Endothelial cell of umbilical vein (primary cell): ENCODE data around the gene LRP1. TPM values are rescaled to one million over a fixed set of nuclear protein-coding genes. Genes with fewer than 3 reads are reported as not detected.

Source experiments
- BruUV-seq: library from RNA; stranded (reverse); fragments of 400-500 nt; replicated peaks from 2 replicates; lab custom pipeline; 2021; lab: Mats Ljungman, UMichigan
- CTCF ChIA-PET: fragments of 300-600, 350-600 bp; sonication (Branson Sonifier 250); formaldehyde crosslinking; loops from one replicate; lab custom pipeline; 2021; ENCODE audit warnings: antibody characterized with exemption, inconsistent platforms; lab: Charles Lee
- POLR2A ChIA-PET: fragments of 300-600, 350-600 bp; sonication (Branson Sonifier 250); formaldehyde crosslinking; loops from one replicate; lab custom pipeline; 2021; ENCODE audit warnings: antibody characterized with exemption, inconsistent platforms; lab: Charles Lee
- DNase-seq: peaks from one replicate; pipeline ENCODE4 v3.0.0-alpha.2; 2011; ENCODE audit warnings: low read depth, low spot score
- FAIRE-seq: peaks from 2 replicates; lab custom pipeline; 2011; peaks lifted over from hg19 to GRCh38; lab: Jason Lieb, UNC
- H2AFZ ChIP-seq: 2 replicates; pipeline ENCODE4 v1.6.0; 2012; ENCODE audit warnings: low read depth, low read length, control low read depth, inconsistent platforms
- H3K27ac ChIP-seq: 2 replicates; pipeline ENCODE4 v1.5.1; 2011; ENCODE audit warnings: low read depth, mild to moderate bottlenecking, control low read depth, low read length, moderate library complexity; ENCODE audit not compliant: insufficient read depth
- H3K27me3 ChIP-seq, 2 experiments: 2 replicates each; pipeline versions ENCODE4 v1.6.0 to v1.6.1; 2011; ENCODE audit warnings: low read length in 2 of 2, mixed read lengths in 1 of 2; ENCODE audit not compliant: control insufficient read depth in 2 of 2, insufficient read depth in 2 of 2
- H3K36me3 ChIP-seq, 2 experiments: 2 replicates in 1 of 2; 3 replicates in 1 of 2; pipeline ENCODE4 v1.5.1; 2011; ENCODE audit warnings: low read length in 2 of 2, mild to moderate bottlenecking in 1 of 2, moderate library complexity in 1 of 2; ENCODE audit not compliant: control insufficient read depth in 2 of 2, insufficient read depth in 2 of 2; ENCODE audit errors: extremely low read depth in 1 of 2
- H3K4me1 ChIP-seq: 3 replicates; pipeline ENCODE4 v1.5.1; 2011; ENCODE audit warnings: mild to moderate bottlenecking, low read length; ENCODE audit not compliant: control insufficient read depth, insufficient read depth; ENCODE audit errors: extremely low read depth
- H3K4me2 ChIP-seq: 2 replicates; pipeline ENCODE4 v1.6.1; 2011; ENCODE audit warnings: low read length, control low read depth, mixed read lengths; ENCODE audit not compliant: insufficient read depth
- H3K4me3 ChIP-seq, 3 experiments: fragments of 200-600 bp in 1 of 3; sonication (generic), shearing (Covaris generic) in 1 of 3; replicated peaks in 1 of 3; 2 replicates each; pipeline ENCODE4 v1.5.1; 2011 to 2016; ENCODE audit warnings: control low read depth in 3 of 3, low read length in 3 of 3, mild to moderate bottlenecking in 2 of 3, inconsistent platforms in 1 of 3, low read depth in 1 of 3, moderate library complexity in 1 of 3; ENCODE audit not compliant: insufficient read depth in 1 of 3
- H3K79me2 ChIP-seq: 2 replicates; pipeline ENCODE4 v1.6.0; 2012; ENCODE audit warnings: low read length, inconsistent platforms; ENCODE audit not compliant: control insufficient read depth, insufficient read depth
- H3K9ac ChIP-seq: replicated peaks from 2 replicates; pipeline ENCODE3; 2011; ENCODE audit warnings: low read length, control low read depth; ENCODE audit not compliant: insufficient read depth; ENCODE audit errors: extremely low read depth
- H3K9me1 ChIP-seq: replicated peaks from 3 replicates; pipeline ENCODE4 v1.6.0; 2011; ENCODE audit warnings: mild to moderate bottlenecking, low read length; ENCODE audit not compliant: control insufficient read depth, insufficient read depth; ENCODE audit errors: extremely low read depth
- H3K9me3 ChIP-seq: replicated peaks from 2 replicates; pipeline ENCODE4 v1.5.1; 2012; ENCODE audit warnings: low read length, inconsistent platforms; ENCODE audit not compliant: control insufficient read depth, insufficient read depth
- H4K20me1 ChIP-seq: replicated peaks from 2 replicates; pipeline ENCODE3; 2011; ENCODE audit warnings: mild to moderate bottlenecking, low read length; ENCODE audit not compliant: control insufficient read depth, insufficient read depth; ENCODE audit errors: extremely low read depth
- EZH2 ChIP-seq: IDR thresholded peaks from 2 replicates; pipeline ENCODE4 v1.6.1; 2012; ENCODE audit warnings: borderline replicate concordance, low read depth, mild to moderate bottlenecking, moderate library complexity, low read length, inconsistent platforms; ENCODE audit not compliant: severe bottlenecking
- FOS ChIP-seq: IDR thresholded peaks from 2 replicates; pipeline ENCODE4 v1.6.1; 2011; ENCODE audit warnings: mild to moderate bottlenecking, low read length, moderate library complexity, borderline replicate concordance; ENCODE audit not compliant: insufficient read depth
- GATA2 ChIP-seq: IDR thresholded peaks from 2 replicates; pipeline ENCODE4 v1.7.0; 2011; ENCODE audit warnings: low read depth, mild to moderate bottlenecking, moderate library complexity, mixed read lengths, low read length; ENCODE audit not compliant: insufficient read length, insufficient read depth
- JUN ChIP-seq: IDR thresholded peaks from 2 replicates; pipeline ENCODE4 v1.6.1; 2011; ENCODE audit warnings: borderline replicate concordance, low read depth; ENCODE audit not compliant: insufficient read length, insufficient read depth
- MYC ChIP-seq: IDR thresholded peaks from one replicate; pipeline ENCODE4 v1.6.1; 2011; ENCODE audit warnings: mild to moderate bottlenecking, low read depth, low read length
- POLR2A ChIP-seq: IDR thresholded peaks from 2 replicates; pipeline ENCODE4 v1.6.1; 2012; ENCODE audit warnings: low read depth, mild to moderate bottlenecking, control low read depth, low read length
- POLR2AphosphoS5 ChIP-seq: IDR thresholded peaks from 2 replicates; pipeline ENCODE4 v1.6.1; 2012; ENCODE audit warnings: low read depth, mild to moderate bottlenecking, control low read depth, low read length, moderate library complexity; ENCODE audit not compliant: insufficient read depth
- dilution Hi-C: fragments of 300-500 bp; cut with MboI; formaldehyde crosslinking; loops from one replicate; pipeline ENCODE4 v1.15.0; 2019; ENCODE audit warnings: low sequenced_read_pairs; ENCODE audit not compliant: extremely low pct_ligation_motif_present
- intact Hi-C: fragments of 100-400 bp; cut with micrococcal nuclease; formaldehyde crosslinking; loops from one replicate; pipeline ENCODE4 v1.10.0; 2022
- polyA plus RNA-seq, 4 experiments: library from polyadenylated mRNA; depleted of rRNA in 3 of 4; stranded (reverse) in 3 of 4; unstranded in 1 of 4; fragments of >200 nt; gene quantifications; 2 replicates each; pipeline versions ENCODE4 v1.2.1 to v1.2.3, GENCODE V29; 2011 to 2012; ENCODE audit warnings: missing spikeins in 1 of 4
- total RNA-seq: library from RNA; stranded (reverse); gene quantifications from 2 replicates; pipeline ENCODE4 v1.2.3, GENCODE V29; 2021
- TF ChIP-seq, protein P1 (sequence below), 2 donors: IDR thresholded peaks; 1 replicate in 1 of 2; 2 replicates in 1 of 2; pipeline ENCODE4 v1.5.1; 2011; ENCODE audit warnings: low read length in 2 of 2, mild to moderate bottlenecking in 2 of 2, moderate library complexity in 2 of 2, control low read depth in 1 of 2, inconsistent platforms in 1 of 2, low read depth in 1 of 2; ENCODE audit not compliant: insufficient read depth in 1 of 2; ENCODE audit errors: extremely low read depth in 1 of 2
- TF ChIP-seq, protein P2 (sequence below): IDR thresholded peaks from 2 replicates; pipeline ENCODE4 v1.6.1; 2011; ENCODE audit not compliant: insufficient read depth, insufficient read length

Gene LRP1
- total and polyA plus RNA-seq, 2 donors (not counting 3 experiments of a cell fraction or from before 2014, with no cell fraction given): 1.6 to 4.6 TPM

DNA sequence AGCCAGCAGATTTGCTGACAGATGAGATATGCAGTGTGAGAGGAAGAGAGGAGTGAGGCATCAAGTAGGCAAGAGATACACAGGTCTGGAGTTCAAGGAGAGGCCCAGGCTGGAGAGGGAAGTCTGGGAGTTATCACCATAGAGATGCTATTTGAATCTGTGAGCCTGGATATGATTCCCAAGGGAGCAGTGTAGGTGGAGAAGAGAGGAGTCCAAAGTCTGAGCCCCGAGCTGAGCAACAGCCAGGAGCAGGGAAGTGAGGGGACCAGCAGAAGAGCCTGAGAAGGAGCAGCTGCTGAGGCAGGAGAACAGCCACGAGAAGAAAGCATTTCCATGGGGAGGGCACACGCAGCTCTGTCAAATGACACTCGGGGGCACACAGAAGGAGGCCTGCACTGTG lies 68.2 kb downstream of the LRP1 start:
- H3K27ac ChIP-seq: no peak overlapping the region
- no peaks in the 10 kb centered on the region for H4K20me1 ChIP-seq
- no peak for DNase-seq
- H3K9me3 ChIP-seq: no peaks in the 10 kb centered on the region
- H3K79me2 ChIP-seq: no peaks in the 10 kb centered on the region
- intact Hi-C loops (no loop called here), dilution Hi-C loops (no loop called here)
- H3K36me3 ChIP-seq: no peaks in the 10 kb centered on the region
- no peak overlapping the region for H3K9ac ChIP-seq
- no peaks in the 10 kb centered on the region for H3K4me1 ChIP-seq
- no peaks in the 10 kb centered on the region for H3K27me3 ChIP-seq
- ChIA-PET CTCF (interaction anchor here (1.0 to 1.9 kb wide), 3 partner anchors 11 to 46 kb away, joined by 3 to 5 read pairs (median 4); no protein-coding TSS in a partner anchor), POLR2A (no interaction called here)
- no TSS peak for BruUV-seq
- no peaks in the 10 kb centered on the region for H3K9me1 ChIP-seq
- no peak overlapping the region for H3K4me2 ChIP-seq
- no peak overlapping the region for H2AFZ ChIP-seq
- TF ChIP-seq POLR2AphosphoS5 (no peak), FOS (no peak), EZH2 (no peak), MYC (no peak), JUN (no peak), POLR2A (no peak), GATA2 (no peak)
- TF ChIP-seq, protein P1, sequence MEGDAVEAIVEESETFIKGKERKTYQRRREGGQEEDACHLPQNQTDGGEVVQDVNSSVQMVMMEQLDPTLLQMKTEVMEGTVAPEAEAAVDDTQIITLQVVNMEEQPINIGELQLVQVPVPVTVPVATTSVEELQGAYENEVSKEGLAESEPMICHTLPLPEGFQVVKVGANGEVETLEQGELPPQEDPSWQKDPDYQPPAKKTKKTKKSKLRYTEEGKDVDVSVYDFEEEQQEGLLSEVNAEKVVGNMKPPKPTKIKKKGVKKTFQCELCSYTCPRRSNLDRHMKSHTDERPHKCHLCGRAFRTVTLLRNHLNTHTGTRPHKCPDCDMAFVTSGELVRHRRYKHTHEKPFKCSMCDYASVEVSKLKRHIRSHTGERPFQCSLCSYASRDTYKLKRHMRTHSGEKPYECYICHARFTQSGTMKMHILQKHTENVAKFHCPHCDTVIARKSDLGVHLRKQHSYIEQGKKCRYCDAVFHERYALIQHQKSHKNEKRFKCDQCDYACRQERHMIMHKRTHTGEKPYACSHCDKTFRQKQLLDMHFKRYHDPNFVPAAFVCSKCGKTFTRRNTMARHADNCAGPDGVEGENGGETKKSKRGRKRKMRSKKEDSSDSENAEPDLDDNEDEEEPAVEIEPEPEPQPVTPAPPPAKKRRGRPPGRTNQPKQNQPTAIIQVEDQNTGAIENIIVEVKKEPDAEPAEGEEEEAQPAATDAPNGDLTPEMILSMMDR (IDR thresholded peaks at IDR 0.05; ENCODE audit: extremely low read depth in 1 of 2, insufficient read depth in 1 of 2, low read depth in 1 of 2, low read length in 2 of 2): no peak
- TF ChIP-seq, protein P2, sequence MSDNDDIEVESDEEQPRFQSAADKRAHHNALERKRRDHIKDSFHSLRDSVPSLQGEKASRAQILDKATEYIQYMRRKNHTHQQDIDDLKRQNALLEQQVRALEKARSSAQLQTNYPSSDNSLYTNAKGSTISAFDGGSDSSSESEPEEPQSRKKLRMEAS: no peak
- no peak overlapping the region for H3K4me3 ChIP-seq
- no peak for FAIRE-seq
